ENCODE data around the gene PBX4. TPM values are rescaled to one million over a fixed set of nuclear protein-coding genes. Genes with fewer than 3 reads are reported as not detected.

The PBX4 gene
- total and polyA plus RNA-seq, 10 of the 15 experiments (the other 5 are each of a cell fraction or from before 2014, with no cell fraction given), result 0.18 to 17.3 (median 4.2) TPM

DNA sequence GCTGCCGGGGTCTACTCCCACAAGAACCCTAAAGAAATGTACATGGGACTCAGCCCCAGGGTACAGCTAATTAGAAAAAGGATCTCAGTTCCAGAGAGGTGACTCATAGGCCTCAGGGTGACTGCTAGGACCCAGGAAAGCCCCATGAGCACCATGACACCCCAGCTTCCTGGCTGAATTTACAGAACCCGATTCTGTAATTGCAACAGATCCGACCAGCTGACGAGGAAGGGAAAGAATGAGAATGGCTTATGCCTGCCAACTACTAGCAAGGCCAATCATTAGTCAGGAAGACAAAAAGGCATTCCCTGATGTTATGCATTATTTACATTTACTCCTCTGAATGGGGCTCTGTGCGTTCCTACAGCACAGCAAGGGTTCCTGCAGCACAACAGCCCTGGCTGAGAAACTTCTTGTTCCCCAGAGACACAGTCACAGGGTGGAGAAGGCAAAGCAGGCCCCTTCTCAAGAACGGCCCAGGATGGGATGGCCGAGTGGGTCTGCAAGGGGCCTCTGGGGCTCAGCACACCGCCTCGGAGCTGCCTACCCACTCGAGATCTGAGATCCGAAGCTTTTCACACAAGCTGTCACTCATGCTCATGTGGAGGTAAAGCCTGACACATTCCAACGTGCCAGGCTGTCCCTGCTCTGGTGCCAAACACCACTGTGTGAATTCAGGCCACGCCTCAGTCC lies 27.2 kb downstream of the PBX4 start (continued):
- no peak for TF ChIP-seq ZBTB4 (CRISPR knock-in tag; IDR thresholded peaks at IDR 0.05)
- TF ChIP-seq RUNX3 (IDR thresholded peaks at IDR 0.05; ENCODE audit: low read length), result peak; percentile 41; the same call in 1 of the 2 replicates
- TF ChIP-seq NR2F1 (conservative IDR thresholded peaks at IDR 0.05), result peak; percentile 74
- peak; percentile 88 for TF ChIP-seq MTA2 (IDR thresholded peaks at IDR 0.05; ENCODE audit: low read depth)
- TF ChIP-seq EZH2 (IDR thresholded peaks at IDR 0.05; ENCODE audit: borderline replicate concordance, control insufficient read depth, low read depth, low read length), result no peak
- TF ChIP-seq ZNF207 (IDR thresholded peaks at IDR 0.05; ENCODE audit: borderline replicate concordance), result no peak
- TF ChIP-seq CREB1 (IDR thresholded peaks at IDR 0.05; ENCODE audit: low read depth), result peak; percentile 49; the same call in 1 of the 2 replicates
- peak; percentile 78; the same call in 1 of the 2 replicates for TF ChIP-seq YY1 (IDR thresholded peaks at IDR 0.05; ENCODE audit: low read depth, low read length)
- peak; percentile 46 to 62; a peak in 1 of 4 replicates for TF ChIP-seq IKZF2 (IDR thresholded peaks at IDR 0.05)
- peak; percentile 29; the same call in 1 of the 2 replicates for TF ChIP-seq RAD51 (IDR thresholded peaks at IDR 0.05)
- TF ChIP-seq MTA3 (IDR thresholded peaks at IDR 0.05; ENCODE audit: borderline replicate concordance, low read length), result peak; percentile 48; the same call in 1 of the 2 replicates
- TF ChIP-seq JUNB (IDR thresholded peaks at IDR 0.05), result peak; percentile 61; the same call in 1 of the 2 replicates
- 0 out of 2 replicates have a peak, but pooled peaks have one; percentile 59 for TF ChIP-seq NBN (IDR thresholded peaks at IDR 0.05)
- no peak for TF ChIP-seq RCOR1 (conservative IDR thresholded peaks at IDR 0.05; ENCODE audit: low read depth, low read length)
- peak; percentile 71 for TF ChIP-seq EED (IDR thresholded peaks at IDR 0.05; ENCODE audit: low read depth)
- TF ChIP-seq IRF4 (IDR thresholded peaks at IDR 0.05; ENCODE audit: low read depth, low read length), result no peak
- 0 out of 4 replicates have a peak, but pooled peaks of 1 of the 2 experiments have one; percentile 12 for TF ChIP-seq BHLHE40 (IDR thresholded peaks at IDR 0.05; ENCODE audit: borderline replicate concordance in 1 of 2, low read depth in 2 of 2, low read length in 1 of 2)
- peak; percentile 66 for TF ChIP-seq IKZF1 (conservative IDR thresholded peaks at IDR 0.05)
- TF ChIP-seq SIX5 (IDR thresholded peaks at IDR 0.05; ENCODE audit: low read depth, low read length, severe bottlenecking), result no peak
- no peak for TF ChIP-seq SMAD5 (IDR thresholded peaks at IDR 0.05; ENCODE audit: low read depth)
- 0 out of 4 replicates have a peak, but pooled peaks of 1 of the 2 experiments have one; percentile 19 for TF ChIP-seq SRF (IDR thresholded peaks at IDR 0.05; ENCODE audit: low read depth in 2 of 2, low read length in 2 of 2)
- TF ChIP-seq TAF1 (IDR thresholded peaks at IDR 0.05; ENCODE audit: borderline replicate concordance, low read depth, low read length), result 0 out of 2 replicates have a peak, but pooled peaks have one; percentile 25
- no peak for TF ChIP-seq WRNIP1 (IDR thresholded peaks at IDR 0.05; ENCODE audit: borderline replicate concordance, low read depth, low read length)
- TF ChIP-seq MAX (IDR thresholded peaks at IDR 0.05; ENCODE audit: low read depth, low read length), result 0 out of 2 replicates have a peak, but pooled peaks have one; percentile 16
- no peak for TF ChIP-seq NR2C1 (IDR thresholded peaks at IDR 0.05)
- 0 out of 2 replicates have a peak, but pooled peaks have one; percentile 9 for TF ChIP-seq TCF12 (IDR thresholded peaks at IDR 0.05; ENCODE audit: low read depth, low read length)
- no peak for TF ChIP-seq YBX1 (IDR thresholded peaks at IDR 0.05)
- no peak for TF ChIP-seq JUND (IDR thresholded peaks at IDR 0.05; ENCODE audit: low read depth, low read length)
- TF ChIP-seq CHD1 (IDR thresholded peaks at IDR 0.05; ENCODE audit: low read depth, low read length), result no peak
